Activated CD4-positive, CD25-positive, alpha-beta regulatory T cell treated with anti-CD3 and anti-CD28 coated beads, Interleukin-2, amount 50 U/mL, for 72 hours (primary cell): Measurements from ENCODE around the gene CIITA.
A peak's percentile ranks its signal among the peaks of the same experiment; 100 is the strongest.

ENCODE experiments used
- DNase-seq: peaks from one replicate; pipeline ENCODE4 v3.0.0; 2021

Gene CIITA

GRCh38 chr16:10964891-10965326 lies 87.9 kb downstream of the CIITA start:
- peak; percentile 63 for DNase-seq

GRCh38 chr16:10965440-10966061 lies 88.5 kb downstream of the CIITA start:
- peak; percentile 49 for DNase-seq

- DNase-seq, result no peak
Measured at GRCh38 chr16:10966129-10966528, 89.1 kb downstream of the CIITA start.

- DNase-seq, result peak; percentile 49
Measured at GRCh38 chr16:10966559-10966958, 89.6 kb downstream of the CIITA start.

- no peak for DNase-seq
Measured at GRCh38 chr16:10967986-10968385, 91.0 kb downstream of the CIITA start.

GRCh38 chr16:10968498-10968897 lies 91.5 kb downstream of the CIITA start:
- DNase-seq, result no peak

- DNase-seq, result no peak
Measured at GRCh38 chr16:10969615-10970014, 92.6 kb downstream of the CIITA start.

GRCh38 chr16:10970065-10970464 lies 93.1 kb downstream of the CIITA start:
- no peak for DNase-seq

- no peak for DNase-seq
Measured at GRCh38 chr16:10971560-10971961, 94.6 kb downstream of the CIITA start.

- no peak for DNase-seq
Measured at GRCh38 chr16:10972108-10972818, 95.3 kb downstream of the CIITA start.

GRCh38 chr16:10972819-10973464 lies 95.9 kb downstream of the CIITA start:
- no peak for DNase-seq

GRCh38 chr16:10976634-10977033 lies 99.6 kb downstream of the CIITA start:
- DNase-seq, result no peak

- DNase-seq, result no peak
Measured at GRCh38 chr16:10978124-10978523, 101.1 kb downstream of the CIITA start.

GRCh38 chr16:10978871-10979446 lies 102.0 kb downstream of the CIITA start:
- DNase-seq, result no peak

- DNase-seq, result no peak
Measured at GRCh38 chr16:10979717-10980601, 103.0 kb downstream of the CIITA start.

GRCh38 chr16:10980813-10981212 lies 103.8 kb downstream of the CIITA start:
- no peak for DNase-seq

GRCh38 chr16:10981697-10982216 lies 104.8 kb downstream of the CIITA start:
- DNase-seq, result peak; percentile 53

- no peak for DNase-seq
Measured at GRCh38 chr16:10982465-10983150, 105.6 kb downstream of the CIITA start.

- no peak for DNase-seq
Measured at GRCh38 chr16:10983159-10983558, 106.2 kb downstream of the CIITA start.

- no peak for DNase-seq
Measured at GRCh38 chr16:10984509-10984908, 107.5 kb downstream of the CIITA start.
